HG02943 (cell line): Measurements from ENCODE around the gene COL1A2.

ENCODE experiments used
- ATAC-seq: cut with Tn5 transposase; IDR thresholded peaks from one replicate; pipeline ENCODE4 v1.9.1; 2021; ENCODE audit warnings: mild to moderate bottlenecking, low read depth, moderate library complexity; ENCODE audit not compliant: unreplicated experiment

The COL1A2 gene

DNA sequence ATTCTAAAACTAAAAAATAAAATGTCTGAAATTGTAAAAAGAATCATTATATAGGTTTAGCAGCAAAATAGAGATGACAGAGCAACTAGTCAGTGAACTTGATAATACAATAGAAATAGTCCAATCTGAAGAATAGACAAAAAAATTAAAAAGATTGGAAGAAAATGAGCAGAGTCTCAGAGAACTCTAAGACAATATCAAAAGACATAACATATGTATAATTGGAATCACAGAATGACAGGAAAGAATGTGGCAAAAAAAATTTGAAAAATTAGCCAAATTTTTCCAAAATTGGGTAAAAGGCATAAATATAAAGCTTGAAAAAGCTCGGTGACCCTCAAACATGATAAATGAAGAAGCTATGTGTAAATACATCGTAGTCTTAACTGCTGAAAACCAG, 76.9 kb downstream of the COL1A2 start:
- ATAC-seq = no peak

DNA sequence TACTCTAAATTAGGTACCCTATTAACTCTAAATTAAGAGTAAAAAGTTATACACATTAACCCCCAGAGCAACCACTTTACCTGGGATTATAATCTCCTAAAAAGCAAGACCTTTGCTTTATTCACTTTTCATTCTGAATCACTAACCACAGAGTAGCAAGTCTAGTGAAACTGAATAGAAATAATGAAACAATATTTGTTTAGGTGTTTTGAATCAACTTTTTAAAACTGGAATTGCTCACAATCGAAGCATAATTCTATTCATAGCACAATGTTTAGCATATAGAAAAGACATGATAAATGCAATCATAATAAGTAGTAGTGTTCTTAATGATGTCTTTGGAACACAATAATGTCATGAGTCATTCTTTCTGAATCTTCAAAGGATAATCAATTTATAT, 77.9 kb downstream of the COL1A2 start:
- no peak for ATAC-seq

DNA sequence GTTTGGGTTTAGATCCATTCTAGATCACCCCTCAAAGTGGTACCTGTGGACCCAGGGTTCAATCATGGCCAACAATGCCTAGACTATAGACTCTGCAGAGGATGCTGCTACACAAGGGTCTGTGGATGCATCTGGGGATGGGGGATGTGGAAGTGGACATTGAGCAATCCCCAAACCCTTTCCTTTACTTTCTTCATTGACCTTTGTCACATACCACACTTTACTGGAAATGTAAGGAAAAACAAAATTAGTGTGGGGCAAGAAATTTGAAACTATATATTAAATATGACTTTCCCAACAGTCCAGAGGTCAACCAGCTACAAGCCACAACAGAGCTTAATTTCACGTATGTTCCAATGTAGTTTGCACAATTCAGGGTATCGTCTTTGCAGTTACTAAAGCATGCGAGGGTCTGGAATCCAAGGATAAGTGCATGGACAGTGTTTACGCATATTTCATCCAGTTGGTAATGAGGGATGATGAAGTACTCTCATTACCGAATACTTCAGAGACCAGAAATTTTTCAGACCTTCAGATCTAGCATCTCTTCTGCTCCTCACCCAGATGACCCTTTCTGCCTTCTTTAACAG, 81.7 kb downstream of the COL1A2 start:
- ATAC-seq = no peak

DNA sequence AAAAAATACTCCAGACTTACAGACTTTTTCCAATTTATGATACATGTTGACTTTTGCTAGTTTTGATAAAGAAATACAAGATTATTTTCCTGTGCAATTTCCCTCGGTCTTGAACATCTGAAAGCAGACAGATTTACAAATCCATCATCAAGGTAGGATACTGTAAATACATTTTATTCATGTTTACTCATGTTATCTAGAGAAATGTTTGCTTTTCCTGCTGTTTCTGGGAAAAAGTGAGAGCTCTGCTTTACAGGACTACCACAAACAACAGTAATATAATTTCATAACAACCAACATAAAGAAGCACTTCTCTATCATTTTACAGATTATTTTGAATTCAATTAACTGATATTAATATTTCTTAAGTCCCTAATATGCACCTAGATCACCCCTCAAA, 83.2 kb downstream of the COL1A2 start:
- no peak for ATAC-seq

DNA sequence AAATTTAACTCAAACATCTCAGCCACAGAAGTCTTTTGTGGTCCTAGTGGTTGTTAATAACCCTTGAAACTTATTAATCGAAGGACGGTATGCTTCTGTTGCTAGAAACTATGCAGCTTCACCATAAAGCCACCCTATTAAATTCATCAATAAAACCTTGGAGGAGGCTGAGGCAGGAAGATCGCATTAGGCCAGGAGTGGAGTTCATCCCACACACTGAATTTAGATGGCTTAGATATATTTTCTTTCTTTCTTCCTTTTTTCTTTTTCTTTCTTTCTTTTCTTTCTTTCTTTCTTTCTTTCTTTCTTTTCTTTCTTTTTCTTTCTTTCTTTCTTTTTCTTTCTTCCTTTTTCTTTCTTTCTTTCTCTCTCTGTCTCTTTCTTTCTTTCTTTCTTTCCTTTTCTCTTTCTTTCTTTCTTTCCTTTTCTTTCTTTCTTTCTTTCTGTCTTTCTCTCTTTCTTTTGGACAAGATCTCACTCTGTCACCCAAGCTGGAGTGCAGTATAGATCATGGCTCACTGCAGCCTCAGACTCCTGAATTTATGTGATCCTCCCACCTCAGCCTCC, 84.0 kb downstream of the COL1A2 start:
- no peak for ATAC-seq
